HepG2 (cell line): ENCODE measurements around the gene NAPB. TPM values are rescaled to one million over a fixed set of nuclear protein-coding genes. Genes with fewer than 3 reads are reported as not detected.
A peak's percentile ranks its signal among the peaks of the same experiment; 100 is the strongest.

ENCODE experiments used
- ATAC-seq: fragments of 200-7000 bp; cut with Tn5 transposase; 3 replicates; pipeline ENCODE4 v1.9.1; 2020; ENCODE audit warnings: mild to moderate bottlenecking, moderate library complexity
- BruUV-seq: library from RNA; stranded (reverse); fragments of 400-500 nt; replicated peaks from 2 replicates; lab custom pipeline; 2021; lab: Mats Ljungman, UMichigan
- CTCF ChIA-PET: fragments of 300-600 bp; formaldehyde crosslinking; extraction: SDS; loops from one replicate; lab custom pipeline; 2021; ENCODE audit warnings: low total read pairs, inconsistent platforms, low intra/inter-chr PET ratio; lab: Yijun Ruan, JAX
- POLR2A ChIA-PET: fragments of 350-600 bp; sonication (Branson Sonifier 250); formaldehyde crosslinking; loops from one replicate; lab custom pipeline; 2020; ENCODE audit warnings: antibody characterized with exemption, inconsistent platforms; lab: Yijun Ruan, JAX
- DNase-seq: peaks from one replicate; pipeline ENCODE4 v3.0.0-alpha.2; 2015; ENCODE audit warnings: low spot score
- FAIRE-seq: peaks from 3 replicates; lab custom pipeline; 2011; peaks lifted over from hg19 to GRCh38; lab: Jason Lieb, UNC
- H2AFZ ChIP-seq: one replicate; pipeline ENCODE4 v1.6.1; 2011; ENCODE audit warnings: low read length, inconsistent platforms
- H3K27ac ChIP-seq: fragments of 300-600 bp; 3 replicates; pipeline ENCODE4 v1.8.0; 2011; ENCODE audit warnings: mixed run types, mild to moderate bottlenecking, mixed read lengths, low read length, inconsistent platforms; ENCODE audit not compliant: insufficient read depth; ENCODE audit errors: extremely low read length
- H3K27me3 ChIP-seq, 2 experiments: fragments of 200-600 bp in 1 of 2; 2 replicates in 1 of 2; 3 replicates in 1 of 2; pipeline versions ENCODE4 v1.6.0 to v1.8.0; 2011; ENCODE audit warnings: low read length in 2 of 2, mild to moderate bottlenecking in 2 of 2, moderate library complexity in 2 of 2, inconsistent platforms in 1 of 2; ENCODE audit not compliant: insufficient read depth in 2 of 2, control insufficient read depth in 1 of 2
- H3K36me3 ChIP-seq, 2 experiments: fragments of 200-600 bp in 1 of 2; replicated peaks in 1 of 2; 2 replicates in 1 of 2; 3 replicates in 1 of 2; pipeline versions ENCODE4 v1.5.1 to v1.8.0; 2011; ENCODE audit warnings: low read length in 2 of 2, inconsistent platforms in 1 of 2; ENCODE audit not compliant: insufficient read depth in 2 of 2, control insufficient read depth in 1 of 2
- H3K4me1 ChIP-seq: 2 replicates; pipeline ENCODE4 v1.5.1; 2012; ENCODE audit warnings: low read length, inconsistent platforms; ENCODE audit not compliant: insufficient read depth
- H3K4me2 ChIP-seq: 2 replicates; pipeline ENCODE4 v1.6.0; 2011; ENCODE audit warnings: low read depth, low read length, inconsistent platforms
- H3K4me3 ChIP-seq, 3 experiments: fragments of 200-600 bp in 1 of 3; sonication (generic), shearing (Covaris generic) in 1 of 3; replicated peaks in 1 of 3; 2 replicates each; pipeline ENCODE4 v1.5.1; 2011 to 2016; ENCODE audit warnings: low read length in 3 of 3, inconsistent platforms in 2 of 3, low read depth in 2 of 3, mild to moderate bottlenecking in 2 of 3, control low read depth in 1 of 3, mixed read lengths in 1 of 3; ENCODE audit not compliant: insufficient read depth in 1 of 3
- H3K79me2 ChIP-seq: one replicate; pipeline ENCODE4 v1.6.1; 2011; ENCODE audit warnings: low read length, inconsistent platforms; ENCODE audit not compliant: insufficient read depth
- H3K9ac ChIP-seq: 2 replicates; pipeline ENCODE4 v1.6.0; 2011; ENCODE audit warnings: mild to moderate bottlenecking, low read depth, low read length, inconsistent platforms; ENCODE audit not compliant: insufficient read depth
- H3K9me3 ChIP-seq: 2 replicates; pipeline ENCODE4 v1.5.1; 2012; ENCODE audit warnings: mild to moderate bottlenecking, low read length
- H4K20me1 ChIP-seq: 2 replicates; pipeline ENCODE4 v1.6.0; 2011; ENCODE audit warnings: inconsistent platforms, mild to moderate bottlenecking, low read length, moderate library complexity; ENCODE audit not compliant: insufficient read depth
- FOXA1 ChIP-seq, 2 experiments: fragments of 450-650 bp in 1 of 2; sonication (generic) in 1 of 2; formaldehyde crosslinking in 1 of 2; IDR thresholded peaks; 2 replicates each; pipeline versions ENCODE4 v1.4.0 to v1.6.1; 2016 to 2020; ENCODE audit warnings: missing genetic modification reagents in 1 of 2
- IRF9 ChIP-seq: sonication (generic); formaldehyde crosslinking; IDR thresholded peaks from 2 replicates; pipeline ENCODE4 v1.8.0; 2022; ENCODE audit warnings: missing genetic modification reagents, mild to moderate bottlenecking, borderline replicate concordance
- MEIS2 ChIP-seq: sonication (generic); formaldehyde crosslinking; IDR thresholded peaks from 2 replicates; pipeline ENCODE4 v1.9.0; 2021; ENCODE audit warnings: mild to moderate bottlenecking, missing genetic modification reagents
- NCOR1 ChIP-seq: fragments of 200-600 bp; sonication (generic); IDR thresholded peaks from 2 replicates; pipeline ENCODE4 v1.7.0; 2017; ENCODE audit warnings: antibody characterized with exemption, low read length, borderline replicate concordance
- SETDB1 ChIP-seq: sonication (generic); formaldehyde crosslinking; IDR thresholded peaks from 2 replicates; pipeline ENCODE4 v1.5.1; 2020; ENCODE audit warnings: missing genetic modification reagents, mild to moderate bottlenecking, borderline replicate concordance
- TAF1 ChIP-seq: sonication (generic); formaldehyde crosslinking; IDR thresholded peaks from 2 replicates; pipeline ENCODE4 v1.4.0; 2020; ENCODE audit warnings: missing genetic modification reagents
- ZNF138 ChIP-seq: sonication (generic); formaldehyde crosslinking; IDR thresholded peaks from 2 replicates; pipeline ENCODE4 v1.5.0; 2020; ENCODE audit warnings: mild to moderate bottlenecking, low read depth, missing genetic modification reagents
- ZNF609 ChIP-seq: sonication (generic); formaldehyde crosslinking; IDR thresholded peaks from 2 replicates; pipeline ENCODE4 v1.4.0; 2020; ENCODE audit warnings: mild to moderate bottlenecking, missing genetic modification reagents, borderline replicate concordance
- ZNF674 ChIP-seq: sonication (generic); formaldehyde crosslinking; IDR thresholded peaks from 2 replicates; pipeline ENCODE4 v1.5.0; 2020; ENCODE audit warnings: low read depth, mild to moderate bottlenecking, missing genetic modification reagents
- WGBS: methylation state at CpG from one replicate; pipeline ENCODE4 v1.1.6; 2017; ENCODE audit warnings: low lambda C conversion rate; 5-methylcytosine and 5-hydroxymethylcytosine counted together
- in situ Hi-C: cut with HindIII; loops from 2 replicates; pipeline ENCODE4 v1.10.0; 2017; ENCODE audit warnings: low pct_unique_long_range_greater_than_20kb; ENCODE audit not compliant: extremely low pct_ligation_motif_present
- intact Hi-C: fragments of 100-400 bp; cut with micrococcal nuclease; formaldehyde crosslinking; loops from one replicate; pipeline ENCODE4 v1.10.0; 2022; ENCODE audit not compliant: unreplicated experiment
- polyA plus RNA-seq, 8 experiments: library from polyadenylated mRNA; depleted of rRNA in 3 of 8; stranded (reverse) in 7 of 8; unstranded in 1 of 8; fragments of >200 nt; fragmentation: Illumina TruSeq in 4 of 8; extraction: Trizol in 4 of 8; gene quantifications; 2 replicates each; pipeline versions ENCODE4 v1.2.1 to v1.2.3, GENCODE V29; 2011 to 2016; ENCODE audit warnings: low read depth in 4 of 8, missing spikeins in 1 of 8, mixed read lengths in 1 of 8; ENCODE audit not compliant: insufficient read depth in 1 of 8
- total RNA-seq, 5 experiments: library from RNA; depleted of rRNA; stranded (reverse); fragments of >200 nt; fragmentation: Illumina TruSeq; extraction: Trizol; gene quantifications; 2 replicates each; pipeline ENCODE4 v1.2.3, GENCODE V29; 2016; ENCODE audit warnings: low read depth in 1 of 5

The NAPB gene
- total and polyA plus RNA-seq, 2 of the 13 experiments (the other 11 are each of a cell fraction or from before 2014, with no cell fraction given), result 15.2 to 16.1 TPM

GRCh38 chr20:23339986-23340385 is 81.3 kb downstream of the NAPB start:
- Histone ChIP-seq H3K9ac (no peak overlapping the region), H3K9me3 (no peaks in the 10 kb centered on the region), H3K4me1 (peaks cover 27% of the 10 kb centered on the region), H3K36me3 (no peaks in the 10 kb centered on the region), H4K20me1 (no peaks in the 10 kb centered on the region), H3K79me2 (no peaks in the 10 kb centered on the region), H3K27me3 (no peaks in the 10 kb centered on the region; a peak in 1 of 5 replicates), H3K27ac (no peak overlapping the region), H2AFZ (no peak overlapping the region), H3K4me3 (no peak overlapping the region), H3K4me2 (no peak overlapping the region)
- ATAC-seq, result no peak; the same call in 2 of the 3 replicates
- WGBS, result 53% methylated on average over 13 of the region's 13 CpGs
- TF ChIP-seq NCOR1 (no peak), IRF9 (CRISPR knock-in tag) (peak; percentile 20; the same call in 1 of the 2 replicates), TAF1 (CRISPR knock-in tag) (no peak), FOXA1 (IDR thresholded peaks at IDR 0.05) (no peak), FOXA1 (CRISPR knock-in tag; IDR thresholded peaks at IDR 0.05) (no peak), SETDB1 (CRISPR knock-in tag) (no peak), ZNF609 (CRISPR knock-in tag) (0 out of 2 replicates have a peak, but pooled peaks have one; percentile 46), MEIS2 (CRISPR knock-in tag) (no peak), ZNF138 (CRISPR knock-in tag) (0 out of 2 replicates have a peak, but pooled peaks have one; percentile 1), ZNF674 (CRISPR knock-in tag) (no peak)
- POLR2A ChIA-PET, result interaction anchor here (1.4 to 6.3 kb wide), 2 partner anchors 10 to 648 kb away, joined by 6 to 54 read pairs; partner anchors contain the start of gene NXT1
- intact Hi-C loops, result loop anchor here (1.0 to 10.0 kb wide), 5 partner anchors 297 to 1001 kb away; no protein-coding TSS in a partner anchor
- CTCF ChIA-PET, result interaction anchor here (0.7 to 2.2 kb wide), 3 partner anchors 296 to 650 kb away, joined by 3 to 12 read pairs (median 3); no protein-coding TSS in a partner anchor
- no peak for FAIRE-seq
- DNase-seq, result no peak
- in situ Hi-C loops, result loop anchor here (5.0 kb wide), 2 partner anchors 648 to 1003 kb away; no protein-coding TSS in a partner anchor
- no TSS peak for BruUV-seq
